Neural cell (in vitro differentiated cells): Measurements from ENCODE around the gene SUGCT. TPM values are rescaled to one million over a fixed set of nuclear protein-coding genes. Genes with fewer than 3 reads are reported as not detected.

ENCODE experiments used
- H2AFZ ChIP-seq: fragments of 200-600, 300-800 bp; sonication (generic), shearing (Covaris generic); 2 replicates; pipeline ENCODE4 v1.6.0; 2014; ENCODE audit warnings: low read depth, mild to moderate bottlenecking, antibody characterized with exemption, low read length, moderate library complexity
- H3F3A ChIP-seq: fragments of 200-600 bp; shearing (Covaris generic); 2 replicates; pipeline ENCODE4 v1.6.1; 2016; ENCODE audit warnings: mild to moderate bottlenecking, moderate library complexity, mixed read lengths, antibody characterized with exemption, low read length; ENCODE audit not compliant: insufficient read depth, poor library complexity, severe bottlenecking
- H3K27ac ChIP-seq: fragments of 200-600, 300-800 bp; sonication (generic), shearing (Covaris generic); 2 replicates; pipeline ENCODE4 v1.5.1; 2014; ENCODE audit warnings: mild to moderate bottlenecking, low read length, moderate library complexity
- H3K27me3 ChIP-seq: fragments of 300-800, 200-600 bp; sonication (generic), shearing (Covaris generic); 2 replicates; pipeline ENCODE4 v1.6.0; 2014; ENCODE audit warnings: mild to moderate bottlenecking, low read depth, low read length, moderate library complexity; ENCODE audit not compliant: insufficient read depth
- H3K36me3 ChIP-seq: fragments of 300-800, 200-600 bp; sonication (generic), shearing (Covaris generic); 2 replicates; pipeline ENCODE4 v1.5.1; 2014; ENCODE audit warnings: mild to moderate bottlenecking, antibody characterized with exemption, low read length, moderate library complexity; ENCODE audit not compliant: insufficient read depth
- H3K4me2 ChIP-seq: fragments of 300-800, 200-600 bp; sonication (generic), shearing (Covaris generic); 2 replicates; pipeline ENCODE4 v1.6.0; 2014; ENCODE audit warnings: mild to moderate bottlenecking, low read length
- H3K4me3 ChIP-seq: fragments of 300-800, 200-600 bp; sonication (generic), shearing (Covaris generic); 2 replicates; pipeline ENCODE4 v1.5.1; 2014; ENCODE audit warnings: mild to moderate bottlenecking, low read length, moderate library complexity
- H3K79me2 ChIP-seq: fragments of 200-600 bp; shearing (Covaris generic); replicated peaks from 2 replicates; pipeline ENCODE4 v1.6.0; 2014; ENCODE audit warnings: mild to moderate bottlenecking, low read length, moderate library complexity; ENCODE audit not compliant: insufficient read depth
- H3K9ac ChIP-seq: fragments of 300-800, 200-600 bp; sonication (generic), shearing (Covaris generic); 2 replicates; pipeline ENCODE4 v1.6.1; 2016; ENCODE audit warnings: mild to moderate bottlenecking, low read length, mixed read lengths
- H3K9me2 ChIP-seq: fragments of 200-600 bp; shearing (Covaris generic); 2 replicates; pipeline ENCODE4 v1.6.1; 2016; ENCODE audit warnings: mild to moderate bottlenecking, low read length, mixed read lengths; ENCODE audit not compliant: insufficient read depth
- H3K9me3 ChIP-seq: fragments of 200-600, 300-800 bp; sonication (generic), shearing (Covaris generic); 2 replicates; pipeline ENCODE4 v1.6.1; 2016; ENCODE audit warnings: mild to moderate bottlenecking, mixed run types, low read length, moderate library complexity, mixed read lengths
- H4K20me1 ChIP-seq: fragments of 200-600 bp; shearing (Covaris generic); 2 replicates; pipeline ENCODE4 v1.6.1; 2016; ENCODE audit warnings: mild to moderate bottlenecking, mixed run types; ENCODE audit not compliant: insufficient read depth
- CTCF ChIP-seq: fragments of 450-650 bp; IDR thresholded peaks from 2 replicates; pipeline ENCODE4 v1.5.1; 2014; ENCODE audit warnings: antibody characterized with exemption, mild to moderate bottlenecking, moderate library complexity; ENCODE audit not compliant: poor library complexity, severe bottlenecking
- EP300 ChIP-seq: fragments of 450-650 bp; conservative IDR thresholded peaks from 2 replicates; pipeline ENCODE4 v1.6.1; 2014; ENCODE audit warnings: antibody characterized with exemption, mild to moderate bottlenecking, moderate library complexity; ENCODE audit not compliant: poor library complexity, severe bottlenecking
- EZH2 ChIP-seq: fragments of 200-600, 300-800 bp; shearing (Covaris generic), sonication (generic); IDR thresholded peaks from 2 replicates; pipeline ENCODE4 v1.6.1; 2014; ENCODE audit warnings: antibody characterized with exemption, low read length, borderline replicate concordance, mild to moderate bottlenecking; ENCODE audit not compliant: insufficient read depth, poor library complexity, severe bottlenecking
- MXI1 ChIP-seq: fragments of 450-650 bp; conservative IDR thresholded peaks from 2 replicates; pipeline ENCODE4 v1.6.1; 2014; ENCODE audit warnings: antibody characterized with exemption, mild to moderate bottlenecking; ENCODE audit not compliant: poor library complexity, severe bottlenecking
- POLR2AphosphoS5 ChIP-seq: IDR thresholded peaks from 2 replicates; pipeline ENCODE4 v1.6.1; 2012
- RAD21 ChIP-seq: fragments of 450-650 bp; conservative IDR thresholded peaks from 2 replicates; pipeline ENCODE4 v1.6.1; 2014; ENCODE audit warnings: antibody characterized with exemption, mild to moderate bottlenecking, moderate library complexity
- REST ChIP-seq: IDR thresholded peaks from 2 replicates; pipeline ENCODE4 v1.6.1; 2012; ENCODE audit warnings: borderline replicate concordance
- SMC3 ChIP-seq: fragments of 450-650 bp; conservative IDR thresholded peaks from 2 replicates; pipeline ENCODE4 v1.6.1; 2014; ENCODE audit warnings: antibody characterized with exemption, mild to moderate bottlenecking, moderate library complexity; ENCODE audit not compliant: poor library complexity
- TAF1 ChIP-seq: IDR thresholded peaks from 2 replicates; pipeline ENCODE4 v1.6.1; 2012; ENCODE audit warnings: low read depth
- polyA minus RNA-seq: library from RNA; depleted of rRNA, polyadenylated mRNA; stranded (reverse); fragments of >200 nt; gene quantifications from 2 replicates; pipeline ENCODE4 v1.2.3, GENCODE V29; 2014
- polyA plus RNA-seq: library from polyadenylated mRNA; depleted of rRNA; stranded (reverse); fragments of >200 nt; gene quantifications from 2 replicates; pipeline ENCODE4 v1.2.3, GENCODE V29; 2014

Gene SUGCT
- polyA plus RNA-seq, result 0.40 TPM in 1 of 2 replicates, not detected in the other
- polyA minus RNA-seq, result 0.49 and 0.93 TPM in 2 replicates

GRCh38 chr7:40134428-40135316 lies at the start of gene SUGCT, which contains the start of gene MPLKIP:
Gene SUGCT (plus strand): TSS chr7:40135005.
Gene MPLKIP (minus strand): TSS chr7:40134622. CDS start chr7:40134567, 55 bp downstream.
- Histone ChIP-seq H3K27ac (peak within 1 kb of the TSS; percentile 91), H3K36me3 (no peaks in the 10 kb centered on the region), H3K4me2 (peak within 1 kb of the TSS; percentile 85), H3K27me3 (no peaks in the 10 kb centered on the region), H3K9me3 (no peaks in the 10 kb centered on the region), H3K79me2 (peaks cover 33% of the 10 kb centered on the region), H2AFZ (peak within 1 kb of the TSS; percentile 98), H4K20me1 (no peaks in the 10 kb centered on the region), H3K4me3 (peak within 1 kb of the TSS; percentile 94), H3K9me2 (no peaks in the 10 kb centered on the region), H3F3A (no peaks in the 10 kb centered on the region), H3K9ac (peak within 1 kb of the TSS; percentile 86)
- TF ChIP-seq POLR2AphosphoS5, result peak; percentile 91
- TF ChIP-seq CTCF, result peak; percentile 99
- peak; percentile 67 for TF ChIP-seq EP300
- peak; percentile 79 for TF ChIP-seq MXI1
- TF ChIP-seq REST, result peak; percentile 90
- TF ChIP-seq TAF1, result peak; percentile 96
- TF ChIP-seq SMC3, result peak; percentile 76
- no peak for TF ChIP-seq EZH2
- peak; percentile 64 for TF ChIP-seq RAD21

GRCh38 chr7:40092182-40092581 lies 42.6 kb upstream of the SUGCT start:
- H3K36me3 ChIP-seq, result peaks cover 25% of the 10 kb centered on the region

More at GRCh38 chr7:40092182-40092581, 42.6 kb upstream of the SUGCT start:
- Histone ChIP-seq H3K27ac (no peak overlapping the region), H3K79me2 (no peaks in the 10 kb centered on the region), H3K9ac (no peak overlapping the region), H3K4me3 (no peak overlapping the region), H3K27me3 (no peaks in the 10 kb centered on the region), H3K9me2 (no peaks in the 10 kb centered on the region), H2AFZ (no peak overlapping the region), H4K20me1 (no peaks in the 10 kb centered on the region), H3K4me2 (no peak overlapping the region), H3K9me3 (no peaks in the 10 kb centered on the region), H3F3A (no peaks in the 10 kb centered on the region)
- TF ChIP-seq SMC3 (no peak), POLR2AphosphoS5 (no peak), CTCF (no peak), TAF1 (no peak), EP300 (no peak), RAD21 (no peak), REST (no peak), EZH2 (no peak), MXI1 (no peak)
